Head of caudate nucleus (tissue), 42 donors: ENCODE measurements around the gene NEBL.
"Not testable (repeated sequence)": the region's sequence is repeated elsewhere in the genome, so short reads cannot be mapped to it uniquely, and the experiment has no call there.

Experiments
- DNase-seq, 42 donors: peaks; one replicate each; pipeline versions ENCODE4 v3.0.0 to v3.0.0-alpha.2; 2020 to 2021; ENCODE audit warnings: mixed read lengths in 7 of 42
- intact Hi-C: fragments of 100-400 bp; cut with DNase I; formaldehyde crosslinking; loops from one replicate; pipeline ENCODE4 v1.15.0; 2022

Gene NEBL, protein sequence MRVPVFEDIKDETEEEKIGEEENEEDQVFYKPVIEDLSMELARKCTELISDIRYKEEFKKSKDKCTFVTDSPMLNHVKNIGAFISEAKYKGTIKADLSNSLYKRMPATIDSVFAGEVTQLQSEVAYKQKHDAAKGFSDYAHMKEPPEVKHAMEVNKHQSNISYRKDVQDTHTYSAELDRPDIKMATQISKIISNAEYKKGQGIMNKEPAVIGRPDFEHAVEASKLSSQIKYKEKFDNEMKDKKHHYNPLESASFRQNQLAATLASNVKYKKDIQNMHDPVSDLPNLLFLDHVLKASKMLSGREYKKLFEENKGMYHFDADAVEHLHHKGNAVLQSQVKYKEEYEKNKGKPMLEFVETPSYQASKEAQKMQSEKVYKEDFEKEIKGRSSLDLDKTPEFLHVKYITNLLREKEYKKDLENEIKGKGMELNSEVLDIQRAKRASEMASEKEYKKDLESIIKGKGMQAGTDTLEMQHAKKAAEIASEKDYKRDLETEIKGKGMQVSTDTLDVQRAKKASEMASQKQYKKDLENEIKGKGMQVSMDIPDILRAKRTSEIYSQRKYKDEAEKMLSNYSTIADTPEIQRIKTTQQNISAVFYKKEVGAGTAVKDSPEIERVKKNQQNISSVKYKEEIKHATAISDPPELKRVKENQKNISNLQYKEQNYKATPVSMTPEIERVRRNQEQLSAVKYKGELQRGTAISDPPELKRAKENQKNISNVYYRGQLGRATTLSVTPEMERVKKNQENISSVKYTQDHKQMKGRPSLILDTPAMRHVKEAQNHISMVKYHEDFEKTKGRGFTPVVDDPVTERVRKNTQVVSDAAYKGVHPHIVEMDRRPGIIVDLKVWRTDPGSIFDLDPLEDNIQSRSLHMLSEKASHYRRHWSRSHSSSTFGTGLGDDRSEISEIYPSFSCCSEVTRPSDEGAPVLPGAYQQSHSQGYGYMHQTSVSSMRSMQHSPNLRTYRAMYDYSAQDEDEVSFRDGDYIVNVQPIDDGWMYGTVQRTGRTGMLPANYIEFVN

DNA sequence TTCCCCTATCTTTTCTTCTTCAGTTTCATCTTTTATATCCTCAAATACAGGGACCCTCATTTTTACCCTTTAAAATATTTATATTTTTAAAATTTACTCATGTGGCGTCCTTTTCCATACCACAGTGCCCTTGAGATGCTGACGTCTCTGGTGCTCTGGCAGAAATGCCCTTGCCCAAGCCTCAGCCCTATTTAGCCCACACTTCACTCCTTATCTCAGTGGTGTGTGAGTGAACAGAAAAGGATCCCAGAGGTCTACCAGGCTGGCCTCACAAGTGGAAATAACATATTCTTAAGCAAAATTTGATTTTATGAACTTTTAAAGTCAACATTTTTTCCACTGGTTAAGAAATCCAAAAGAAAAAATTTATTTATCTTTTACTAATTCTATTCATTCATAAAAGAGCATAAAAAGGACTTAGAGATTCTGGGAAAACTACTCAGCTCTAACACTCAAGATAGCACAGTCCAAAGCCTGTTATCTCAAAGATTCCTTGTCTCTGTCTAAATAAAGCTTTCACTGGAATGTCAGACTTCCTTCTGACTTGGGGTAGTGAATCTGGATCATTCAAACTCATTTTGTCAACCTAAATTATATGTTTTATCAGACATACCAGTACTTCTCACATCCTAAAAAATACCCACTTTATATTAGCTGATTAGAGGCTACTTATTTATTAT, at the start of gene NEBL:
TSS of gene NEBL (minus strand) at position 166 of the 680 bp plus-strand sequence. CDS start at position 60, 106 bp downstream.
- intact Hi-C loops, result no loop called here
- DNase-seq, result no peak

DNA sequence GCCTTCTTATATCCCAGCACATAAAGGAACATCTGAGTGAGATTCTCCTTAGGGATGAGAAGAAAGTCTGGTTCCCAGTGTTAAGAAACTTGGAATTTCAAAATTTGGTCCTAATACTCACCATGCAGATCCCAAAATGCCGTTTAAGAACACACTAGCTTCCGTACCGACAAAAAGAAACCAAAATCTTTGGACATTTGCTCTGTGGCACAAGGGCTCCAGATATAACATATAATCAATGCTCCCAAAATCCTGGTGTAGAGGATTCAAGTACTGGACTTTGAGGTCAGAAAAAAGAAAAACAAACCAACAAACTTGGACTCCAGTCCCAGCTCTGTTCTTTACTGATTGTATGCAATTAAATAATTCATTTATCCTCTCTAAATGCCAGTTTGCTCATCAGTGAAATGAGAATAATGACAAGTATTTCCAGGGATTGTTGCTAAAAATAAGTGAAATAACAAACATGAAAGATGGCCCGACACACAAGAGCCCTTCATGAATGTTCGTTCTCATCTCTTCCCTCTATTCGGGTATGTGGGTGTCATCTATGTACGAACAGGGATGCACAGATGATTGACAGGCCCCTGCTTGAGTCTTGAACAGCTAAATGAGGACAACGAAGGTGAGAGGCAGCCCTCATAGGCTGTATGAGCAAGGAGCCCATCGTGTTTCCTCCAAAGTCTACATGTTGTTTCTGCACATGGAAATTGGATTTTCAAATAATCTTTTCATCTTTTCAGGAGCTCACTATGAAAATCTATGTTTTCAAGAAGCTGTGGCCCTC, 48.6 kb upstream of the NEBL start:
- intact Hi-C loops, result no loop called here
- DNase-seq, result peak in 3 of 42 donors; percentile 10 to 22 (median 20)

DNA sequence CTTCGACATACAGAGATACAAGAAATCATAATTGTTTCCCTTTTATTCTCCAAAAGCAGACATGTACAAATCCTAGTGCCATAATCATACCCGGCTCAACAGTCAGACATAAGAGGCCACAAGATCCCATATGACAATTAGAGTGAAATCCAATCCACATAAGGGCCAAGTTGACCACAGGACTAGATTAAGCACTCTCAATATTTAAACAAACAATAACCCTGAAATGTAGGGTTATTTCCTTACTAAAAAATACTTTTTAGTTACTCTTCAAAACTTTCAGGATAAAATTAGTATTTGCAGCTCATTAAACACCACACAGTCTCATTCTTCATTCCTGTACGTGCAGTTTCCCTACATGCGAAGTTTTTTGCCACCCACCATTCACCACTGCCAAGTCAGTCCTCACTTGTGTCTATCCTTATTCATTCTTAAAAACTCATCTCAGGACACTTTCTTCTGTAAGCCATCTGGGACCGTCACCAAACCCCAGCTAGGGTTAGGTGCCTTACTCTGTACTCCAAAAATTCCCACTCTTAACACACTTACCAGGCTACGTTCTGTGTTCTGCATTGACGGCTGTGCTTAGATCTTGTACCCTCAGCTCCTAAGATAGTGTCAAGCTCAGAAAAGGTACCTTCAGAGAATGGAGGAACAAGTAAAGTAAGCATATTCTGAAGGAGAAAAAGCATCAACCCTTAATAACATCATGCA, 47.8 kb upstream of the NEBL start:
- intact Hi-C loops, result no loop called here
- no peak for DNase-seq

DNA sequence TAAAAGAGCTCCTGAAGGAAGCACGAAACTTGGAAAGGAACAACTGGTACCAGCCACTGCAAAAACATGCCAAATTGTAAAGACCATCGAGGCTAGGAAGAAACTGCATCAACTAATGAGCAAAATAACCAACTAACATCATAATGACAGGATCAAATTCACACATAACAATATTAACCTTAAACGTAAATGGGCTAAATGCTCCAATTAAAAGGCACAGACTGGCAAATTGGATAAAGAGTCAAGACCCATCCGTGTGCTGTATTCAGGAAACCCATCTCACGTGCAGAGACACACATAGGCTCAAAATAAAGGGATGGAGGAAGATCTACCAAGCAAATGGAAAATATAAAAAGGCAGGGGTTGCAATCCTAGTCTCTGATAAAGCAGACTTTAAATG, 42.3 kb upstream of the NEBL start:
- intact Hi-C loops, DNase-seq: not testable (repeated sequence)

DNA sequence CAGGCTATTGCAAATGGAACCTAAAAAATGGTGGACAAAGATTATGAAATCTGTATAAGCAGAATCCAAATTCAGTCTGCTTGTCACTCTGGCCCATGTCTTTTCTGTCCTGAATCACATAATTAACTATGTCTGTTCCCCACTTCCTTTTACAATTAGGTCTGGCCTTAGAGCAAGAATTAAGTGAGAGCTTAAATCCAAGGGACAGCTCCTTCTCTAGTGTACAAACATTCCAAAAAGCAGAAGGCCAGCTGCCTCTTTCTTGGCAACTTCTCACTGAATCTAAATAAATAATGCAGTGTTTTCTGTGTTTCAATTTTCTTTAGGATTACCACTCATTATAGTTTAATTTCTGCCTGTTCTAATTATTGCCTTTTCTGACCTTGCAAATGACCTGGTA, 39.3 kb upstream of the NEBL start:
- intact Hi-C loops, result no loop called here
- DNase-seq, result no peak

DNA sequence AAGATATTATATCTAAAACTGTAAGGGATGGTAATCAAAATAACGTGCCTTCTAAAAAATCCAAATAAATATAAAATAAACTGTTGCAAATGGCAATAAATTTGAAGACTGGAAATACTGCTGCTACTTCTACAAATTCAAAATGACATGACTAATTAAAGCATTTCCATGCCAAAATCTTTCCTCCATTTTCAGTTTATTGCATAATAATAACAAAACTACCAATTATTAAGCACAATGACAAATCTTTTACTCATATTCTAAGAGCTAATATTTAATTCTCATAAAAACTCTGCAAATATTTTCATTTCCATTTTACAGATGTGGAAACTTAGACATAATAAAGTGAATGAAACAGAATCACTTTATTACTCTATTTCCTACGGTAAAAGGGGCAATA, 38.8 kb upstream of the NEBL start:
- DNase-seq, result no peak
- intact Hi-C loops, result no loop called here

DNA sequence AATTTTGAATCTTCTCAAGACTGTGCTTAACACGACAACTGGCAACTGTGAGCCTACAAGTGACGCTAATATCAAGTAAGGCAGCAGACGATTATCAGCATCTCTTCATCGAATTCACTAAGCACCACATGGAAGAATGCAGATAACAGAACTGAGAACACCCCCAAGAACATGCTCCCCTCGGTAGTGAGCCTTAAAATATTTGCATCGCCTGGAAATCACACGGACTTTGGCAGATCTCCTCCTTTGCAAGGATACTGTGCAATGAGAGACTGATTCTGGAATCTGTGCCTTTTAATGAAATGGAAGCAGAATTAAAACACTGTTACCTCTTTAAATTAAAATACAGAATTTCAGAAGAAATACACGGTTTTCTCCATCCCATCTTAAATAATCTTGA, 38.2 kb upstream of the NEBL start:
- intact Hi-C loops, result no loop called here

DNA sequence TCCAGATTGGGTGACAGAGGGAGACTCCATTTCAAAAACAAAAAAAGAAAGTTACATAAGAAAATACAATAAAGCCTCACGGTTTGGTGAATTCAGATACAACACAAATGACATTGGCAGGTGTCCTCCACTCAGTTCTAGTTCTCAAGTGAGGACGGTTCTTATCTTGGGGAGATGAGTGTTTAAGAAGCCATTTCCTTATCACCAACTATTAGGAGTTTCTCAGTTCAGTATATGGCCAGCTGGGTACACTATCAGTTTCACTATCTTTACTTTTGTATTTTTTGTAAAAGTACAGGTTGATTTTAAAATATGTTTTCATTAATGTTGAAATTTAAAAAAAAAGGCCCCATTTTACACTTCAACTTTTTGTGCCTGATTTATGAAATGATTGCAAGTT, 36.6 kb upstream of the NEBL start:
- intact Hi-C loops, result no loop called here
- no peak for DNase-seq

More for the DNA sequence above, 38.2 kb upstream of the NEBL start:
- no peak for DNase-seq

DNA sequence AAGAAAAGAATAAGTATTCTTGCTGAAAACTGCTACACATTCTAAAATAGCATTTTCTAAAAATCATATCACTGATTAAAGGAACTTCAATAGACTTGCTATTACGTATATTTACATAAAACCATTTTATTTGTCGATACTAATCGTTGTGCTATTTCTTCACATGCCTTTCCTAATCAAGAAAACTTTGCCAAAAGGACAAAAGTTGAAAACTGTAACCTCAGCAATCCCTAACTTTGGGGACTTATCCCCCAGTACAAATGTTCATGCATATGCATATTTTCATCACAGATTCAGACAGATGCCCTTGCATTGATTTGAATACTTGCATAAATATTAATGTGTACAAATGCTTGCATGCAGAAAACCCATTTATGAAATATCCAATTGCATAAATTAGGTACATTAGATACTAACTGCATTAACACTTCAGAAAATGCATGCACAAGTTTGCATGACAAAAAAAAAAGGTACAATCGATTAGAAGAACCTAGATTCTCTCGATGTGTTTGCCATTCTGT, 35.6 kb upstream of the NEBL start:
- intact Hi-C loops, result no loop called here
- no peak for DNase-seq

DNA sequence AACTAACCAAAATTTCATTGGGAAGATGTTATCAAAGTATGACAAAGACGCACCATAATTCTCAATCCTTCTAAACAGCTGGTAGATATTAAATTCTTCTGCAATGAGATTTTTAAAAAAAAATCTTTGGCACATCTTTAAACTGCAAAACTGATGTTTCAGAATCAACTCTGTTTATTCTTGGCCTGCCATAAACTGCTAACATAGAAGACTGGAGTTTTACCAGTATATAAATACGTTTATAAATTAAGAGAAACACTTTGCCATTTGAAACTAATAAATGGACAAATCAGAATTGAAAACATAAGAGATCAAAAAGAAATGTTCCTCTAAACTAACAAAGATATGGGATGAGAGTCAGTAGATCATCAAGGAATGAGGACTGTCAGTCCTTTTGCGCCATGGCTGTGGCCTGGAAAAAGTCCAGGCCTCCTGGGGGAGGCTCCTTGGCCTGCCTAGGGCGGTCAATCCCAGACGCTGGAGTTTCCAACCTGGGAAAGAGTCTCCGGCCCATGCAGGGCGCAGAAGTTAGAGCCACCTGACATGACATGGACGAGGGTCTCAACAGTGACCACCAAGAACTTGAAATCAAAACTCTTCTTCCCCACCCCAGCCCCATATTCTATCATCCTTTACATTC, 34.2 kb upstream of the NEBL start:
- intact Hi-C loops, result no loop called here

DNA sequence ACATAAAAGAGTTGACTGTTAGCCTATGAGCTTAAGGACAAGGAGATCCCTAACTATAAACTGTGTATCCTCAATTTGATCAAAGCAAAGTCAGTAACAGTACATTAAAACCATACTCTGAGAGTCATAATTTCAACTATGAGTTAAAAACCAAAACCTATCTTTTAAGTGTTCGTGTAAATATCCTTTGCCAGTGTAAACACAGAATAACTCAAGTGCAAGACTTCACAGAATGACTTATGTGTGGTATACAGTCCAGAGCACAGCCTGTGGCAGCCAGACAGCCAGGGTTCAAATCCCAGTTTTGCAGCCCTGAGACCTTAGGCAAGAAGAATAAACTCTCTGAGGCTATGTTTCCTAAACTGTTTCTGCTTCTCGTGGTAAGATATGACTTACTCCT, 30.3 kb upstream of the NEBL start:
- DNase-seq, result no peak
- intact Hi-C loops, result no loop called here

More for the DNA sequence above, 34.2 kb upstream of the NEBL start:
- no peak for DNase-seq

DNA sequence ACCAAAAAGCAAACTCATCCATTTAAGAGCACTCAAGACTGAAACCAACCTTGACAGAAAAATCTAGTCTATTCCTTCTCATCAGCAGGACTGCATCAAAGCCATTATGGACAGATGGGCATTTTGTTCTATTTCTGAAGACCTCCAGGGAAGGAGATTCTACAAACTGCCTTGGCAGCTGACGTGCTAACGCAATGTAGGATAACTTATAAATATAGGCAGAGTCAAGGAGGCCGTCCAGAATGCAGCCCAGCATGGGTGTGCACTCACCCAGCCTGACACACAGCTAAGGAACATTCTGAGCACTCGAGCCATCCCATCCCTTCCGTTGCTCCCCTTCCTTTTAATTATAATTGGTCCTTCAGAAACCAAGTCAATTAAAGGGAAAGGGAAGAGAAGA, 25.3 kb upstream of the NEBL start:
- intact Hi-C loops, result no loop called here
- no peak for DNase-seq

DNA sequence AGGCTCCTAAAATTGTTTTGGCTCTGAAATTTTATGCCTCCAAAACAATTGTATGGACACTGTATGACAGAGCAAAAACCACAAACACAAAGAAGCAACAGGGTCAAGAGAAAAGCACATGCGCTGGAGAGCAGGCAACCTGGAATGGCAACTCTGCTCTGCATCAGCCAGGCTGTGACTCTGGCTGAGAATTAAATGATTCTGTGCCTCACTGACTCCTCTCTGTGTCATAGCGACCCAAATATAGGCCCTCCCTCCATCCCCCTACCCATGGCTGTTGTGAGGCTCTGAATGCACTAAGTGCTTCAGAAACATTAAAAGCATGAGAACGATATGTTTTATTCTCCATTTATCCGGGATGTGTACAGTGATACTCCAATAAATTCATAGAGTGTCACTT, 24.9 kb upstream of the NEBL start:
- intact Hi-C loops, result no loop called here
- no peak for DNase-seq

DNA sequence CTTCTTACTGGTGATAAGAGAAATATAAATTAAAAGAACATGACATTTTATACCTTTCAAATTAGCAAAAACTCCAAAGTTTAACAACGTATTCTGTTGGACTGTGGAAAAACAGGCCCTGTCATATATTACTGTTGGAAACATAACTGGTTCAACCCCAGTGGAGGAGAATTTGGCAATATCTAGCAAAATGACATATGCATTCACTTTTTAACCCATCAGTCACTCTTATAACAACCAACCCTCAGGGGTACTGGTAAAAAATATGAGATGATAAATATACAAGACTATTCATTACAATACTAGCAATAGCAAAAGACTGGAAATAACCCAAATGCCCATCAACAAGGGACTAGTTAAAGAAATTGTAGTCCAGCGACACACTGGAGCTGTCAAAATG, 22.9 kb upstream of the NEBL start:
- intact Hi-C loops, result no loop called here
- no peak for DNase-seq

DNA sequence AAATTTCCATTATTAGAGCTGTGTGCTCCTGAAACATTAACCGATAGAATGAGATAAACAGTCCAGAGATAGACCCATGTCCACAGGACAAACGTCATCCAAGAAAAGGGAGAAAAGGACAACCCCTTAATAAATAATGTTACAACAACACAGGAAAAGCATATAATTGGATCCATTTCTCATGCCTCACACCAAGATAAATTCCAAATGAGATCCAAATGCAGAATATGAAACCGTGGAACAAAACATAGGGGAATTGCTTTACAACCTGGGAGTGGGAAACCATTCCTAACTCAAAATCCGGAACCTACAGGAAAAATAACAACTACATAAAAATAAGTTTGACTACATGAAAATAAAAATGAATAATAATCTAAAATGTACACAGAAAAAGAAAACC, 22.4 kb upstream of the NEBL start:
- intact Hi-C loops, result no loop called here

DNA sequence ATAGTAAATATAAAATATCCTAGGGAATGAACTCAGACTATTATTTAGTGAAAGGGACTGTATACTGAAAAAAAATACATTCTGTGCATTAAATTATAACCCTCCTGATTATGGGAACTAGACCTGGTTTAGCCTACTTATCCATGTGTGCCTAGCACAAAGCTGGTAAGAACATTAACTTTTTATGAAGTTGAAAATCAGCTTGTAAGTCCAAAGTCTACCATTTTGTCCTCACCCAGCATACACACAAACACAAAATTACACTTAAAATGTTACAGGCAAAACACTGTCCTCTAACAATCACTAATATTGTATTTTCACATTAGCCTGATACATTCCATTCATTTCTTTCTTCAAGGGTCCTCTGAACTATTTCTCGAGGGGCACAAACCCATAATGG, 19.9 kb upstream of the NEBL start:
- DNase-seq, result no peak
- intact Hi-C loops, result no loop called here

More for the DNA sequence above, 22.4 kb upstream of the NEBL start:
- DNase-seq, result no peak

DNA sequence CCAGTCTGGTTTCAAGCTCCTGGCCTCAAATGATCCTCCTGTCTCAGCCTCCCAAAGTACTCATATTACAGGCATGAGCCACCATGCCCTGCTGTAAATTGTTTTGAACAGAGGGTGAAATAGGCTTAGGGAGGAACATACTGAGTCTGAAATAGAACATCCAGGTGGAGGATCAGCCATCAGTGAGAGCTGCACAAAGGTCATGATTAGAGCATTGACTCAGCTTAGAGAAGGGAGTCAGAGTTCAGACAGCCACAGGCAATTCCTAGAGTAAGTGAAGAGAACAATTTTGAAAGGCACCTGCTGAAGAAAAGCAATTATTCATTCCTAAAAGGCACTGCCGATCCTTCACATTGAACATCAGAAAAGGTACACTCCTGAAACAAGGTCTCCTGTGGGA, 15.9 kb upstream of the NEBL start:
- intact Hi-C loops, result no loop called here
- DNase-seq, result no peak
